HEK293 (cell line): Measurements from ENCODE around the gene DCX.

Experiments used
- CTCF ChIA-PET: fragments of 350-600 bp; formaldehyde crosslinking; extraction: SDS; loops from one replicate; lab custom pipeline; 2021; ENCODE audit warnings: antibody characterized with exemption; lab: Yijun Ruan, JAX
- POLR2A ChIA-PET: fragments of 300-600 bp; formaldehyde crosslinking; extraction: SDS; loops from one replicate; lab custom pipeline; 2020; ENCODE audit warnings: antibody characterized with exemption, inconsistent platforms; lab: Yijun Ruan, JAX
- H3K27ac ChIP-seq: fragments of 200-500 bp; sonication (Bioruptor generic); 2 replicates; pipeline ENCODE4 v1.5.1; 2014; ENCODE audit warnings: low read depth, low read length, control low read depth, inconsistent platforms; ENCODE audit errors: extremely low read depth
- H3K36me3 ChIP-seq, 2 experiments: fragments of 200-500 bp in 1 of 2; sonication (Bioruptor generic) in 1 of 2; 1 replicate in 1 of 2; 2 replicates in 1 of 2; pipeline ENCODE4 v1.5.1; 2014 to 2017; ENCODE audit warnings: inconsistent platforms in 2 of 2, low read length in 2 of 2; ENCODE audit not compliant: control insufficient read depth in 2 of 2, insufficient read depth in 1 of 2
- H3K4me1 ChIP-seq: fragments of 200-500 bp; sonication (Bioruptor generic); 2 replicates; pipeline ENCODE4 v1.5.1; 2014; ENCODE audit warnings: mild to moderate bottlenecking, low read length, inconsistent platforms; ENCODE audit not compliant: control insufficient read depth, insufficient read depth
- H3K4me3 ChIP-seq: 2 replicates; pipeline ENCODE4 v1.5.1; 2011; ENCODE audit warnings: low read depth, mild to moderate bottlenecking, control low read depth, low read length, moderate library complexity
- H3K9me3 ChIP-seq: fragments of 200-500 bp; sonication (Bioruptor generic); 2 replicates; pipeline ENCODE4 v1.5.1; 2014; ENCODE audit warnings: low read depth, low read length, inconsistent platforms; ENCODE audit not compliant: control insufficient read depth, insufficient read depth
- ATF2 ChIP-seq: fragments of 450-650 bp; formaldehyde crosslinking; IDR thresholded peaks from 2 replicates; pipeline ENCODE4 v1.5.1; 2016; ENCODE audit warnings: missing biosample characterization, missing genetic modification characterization, low read depth
- BCL11A ChIP-seq: fragments of 450-650 bp; formaldehyde crosslinking; IDR thresholded peaks from 2 replicates; pipeline ENCODE4 v1.5.1; 2016; ENCODE audit warnings: low read depth, missing biosample characterization, missing genetic modification characterization
- BCL11B ChIP-seq: fragments of 450-650 bp; formaldehyde crosslinking; IDR thresholded peaks from 2 replicates; pipeline ENCODE4 v1.5.1; 2016; ENCODE audit warnings: low read depth, missing biosample characterization, missing genetic modification characterization
- IKZF3 ChIP-seq: fragments of 450-650 bp; IDR thresholded peaks from 2 replicates; pipeline ENCODE4 v1.5.0; 2018; ENCODE audit warnings: missing biosample characterization, mild to moderate bottlenecking, missing genetic modification characterization, moderate library complexity
- KLF1 ChIP-seq: fragments of 450-650 bp; formaldehyde crosslinking; IDR thresholded peaks from 2 replicates; pipeline ENCODE4 v1.5.1; 2016; ENCODE audit warnings: missing biosample characterization, missing genetic modification characterization
- KLF9 ChIP-seq: fragments of 450-650 bp; formaldehyde crosslinking; IDR thresholded peaks from 2 replicates; pipeline ENCODE4 v1.5.1; 2016; ENCODE audit warnings: missing biosample characterization, missing genetic modification characterization, low read depth
- SETDB1 ChIP-seq: IDR thresholded peaks from one replicate; pipeline ENCODE4 v1.6.1; 2017; ENCODE audit warnings: mild to moderate bottlenecking, low read length, moderate library complexity, mixed read lengths; ENCODE audit not compliant: insufficient read length
- ZBTB20 ChIP-seq: fragments of 450-650 bp; formaldehyde crosslinking; IDR thresholded peaks from 2 replicates; pipeline ENCODE4 v1.5.1; 2016; ENCODE audit warnings: missing biosample characterization, missing genetic modification characterization
- ZBTB8A ChIP-seq: fragments of 450-650 bp; formaldehyde crosslinking; IDR thresholded peaks from 2 replicates; pipeline ENCODE4 v1.5.1; 2016; ENCODE audit warnings: missing biosample characterization, missing genetic modification characterization
- ZFP41 ChIP-seq: fragments of 450-650 bp; formaldehyde crosslinking; IDR thresholded peaks from 2 replicates; pipeline ENCODE4 v1.5.1; 2016; ENCODE audit warnings: missing biosample characterization, missing genetic modification characterization, borderline replicate concordance
- ZNF19 ChIP-seq: fragments of 450-650 bp; formaldehyde crosslinking; IDR thresholded peaks from 2 replicates; pipeline ENCODE4; 2016; ENCODE audit warnings: missing biosample characterization, missing genetic modification characterization, low read depth
- ZNF23 ChIP-seq: fragments of 450-650 bp; formaldehyde crosslinking; IDR thresholded peaks from 2 replicates; pipeline ENCODE4 v1.5.1; 2016; ENCODE audit warnings: missing biosample characterization, missing genetic modification characterization, borderline replicate concordance
- ZNF488 ChIP-seq: fragments of 450-650 bp; formaldehyde crosslinking; IDR thresholded peaks from 2 replicates; pipeline ENCODE4 v1.5.1; 2016; ENCODE audit warnings: missing biosample characterization, missing genetic modification characterization
- ZNF639 ChIP-seq: fragments of 450-650 bp; formaldehyde crosslinking; IDR thresholded peaks from 2 replicates; pipeline ENCODE4 v1.5.1; 2016; ENCODE audit warnings: missing biosample characterization, missing genetic modification characterization
- ZNF664 ChIP-seq: fragments of 450-650 bp; formaldehyde crosslinking; IDR thresholded peaks from 2 replicates; pipeline ENCODE4 v1.5.1; 2016; ENCODE audit warnings: missing biosample characterization, missing genetic modification characterization
- ZSCAN4 ChIP-seq: fragments of 450-650 bp; formaldehyde crosslinking; IDR thresholded peaks from 2 replicates; pipeline ENCODE4 v1.5.1; 2017; ENCODE audit warnings: missing biosample characterization, missing genetic modification characterization
- TF ChIP-seq, protein P1 (sequence below): fragments of 450-650 bp; formaldehyde crosslinking; IDR thresholded peaks from 2 replicates; pipeline ENCODE4 v1.5.1; 2016; ENCODE audit warnings: missing biosample characterization, missing genetic modification characterization, borderline replicate concordance
- TF ChIP-seq, protein P2 (sequence below): sonication (generic); formaldehyde crosslinking; IDR thresholded peaks from 2 replicates; pipeline ENCODE4 v1.8.1; 2022; ENCODE audit warnings: mild to moderate bottlenecking, moderate library complexity, missing genetic modification reagents

DCX gene

GRCh38 chrX:111352424-111352823, 59.6 kb downstream of the DCX start:
- no peak overlapping the region for H3K4me3 ChIP-seq
- no peak for TF ChIP-seq ATF2
- TF ChIP-seq, protein P1, sequence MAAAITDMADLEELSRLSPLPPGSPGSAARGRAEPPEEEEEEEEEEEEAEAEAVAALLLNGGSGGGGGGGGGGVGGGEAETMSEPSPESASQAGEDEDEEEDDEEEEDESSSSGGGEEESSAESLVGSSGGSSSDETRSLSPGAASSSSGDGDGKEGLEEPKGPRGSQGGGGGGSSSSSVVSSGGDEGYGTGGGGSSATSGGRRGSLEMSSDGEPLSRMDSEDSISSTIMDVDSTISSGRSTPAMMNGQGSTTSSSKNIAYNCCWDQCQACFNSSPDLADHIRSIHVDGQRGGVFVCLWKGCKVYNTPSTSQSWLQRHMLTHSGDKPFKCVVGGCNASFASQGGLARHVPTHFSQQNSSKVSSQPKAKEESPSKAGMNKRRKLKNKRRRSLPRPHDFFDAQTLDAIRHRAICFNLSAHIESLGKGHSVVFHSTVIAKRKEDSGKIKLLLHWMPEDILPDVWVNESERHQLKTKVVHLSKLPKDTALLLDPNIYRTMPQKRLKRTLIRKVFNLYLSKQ (tag by site-specific recombination): no peak
- no peak for TF ChIP-seq BCL11A
- ChIA-PET POLR2A (no interaction called here), CTCF (no interaction called here)
- no peaks in the 10 kb centered on the region for H3K4me1 ChIP-seq
- no peak overlapping the region for H3K27ac ChIP-seq
- H3K9me3 ChIP-seq: no peaks in the 10 kb centered on the region
- H3K36me3 ChIP-seq: no peaks in the 10 kb centered on the region

- no peak overlapping the region for H3K4me3 ChIP-seq
- POLR2A ChIA-PET: no interaction called here
- no peaks in the 10 kb centered on the region for H3K4me1 ChIP-seq
- CTCF ChIA-PET: interaction anchor here (0.5 kb wide), 1 partner anchor 95 kb away, joined by 3 read pairs; no protein-coding TSS in a partner anchor
- TF ChIP-seq ZNF639 (tag by site-specific recombination) (no peak), KLF9 (tag by site-specific recombination) (no peak), BCL11B (tag by site-specific recombination) (no peak), KLF1 (tag by site-specific recombination) (no peak), SETDB1 (no peak), ZNF664 (no peak)
- no peak overlapping the region for H3K27ac ChIP-seq
- no peaks in the 10 kb centered on the region for H3K36me3 ChIP-seq
- H3K9me3 ChIP-seq: no peaks in the 10 kb centered on the region; the same call in 1 of the 2 replicates
Measured at GRCh38 chrX:111349934-111350333, 62.1 kb downstream of the DCX start.

- TF ChIP-seq ZNF23 (no peak), ZSCAN4 (tag by site-specific recombination) (no peak), ZNF19 (tag by site-specific recombination) (no peak), ZBTB8A (no peak), ZBTB20 (tag by site-specific recombination) (no peak), ZFP41 (tag by site-specific recombination) (no peak), ZNF488 (tag by site-specific recombination) (no peak), IKZF3 (tag by site-specific recombination) (no peak)
- TF ChIP-seq, protein P2, sequence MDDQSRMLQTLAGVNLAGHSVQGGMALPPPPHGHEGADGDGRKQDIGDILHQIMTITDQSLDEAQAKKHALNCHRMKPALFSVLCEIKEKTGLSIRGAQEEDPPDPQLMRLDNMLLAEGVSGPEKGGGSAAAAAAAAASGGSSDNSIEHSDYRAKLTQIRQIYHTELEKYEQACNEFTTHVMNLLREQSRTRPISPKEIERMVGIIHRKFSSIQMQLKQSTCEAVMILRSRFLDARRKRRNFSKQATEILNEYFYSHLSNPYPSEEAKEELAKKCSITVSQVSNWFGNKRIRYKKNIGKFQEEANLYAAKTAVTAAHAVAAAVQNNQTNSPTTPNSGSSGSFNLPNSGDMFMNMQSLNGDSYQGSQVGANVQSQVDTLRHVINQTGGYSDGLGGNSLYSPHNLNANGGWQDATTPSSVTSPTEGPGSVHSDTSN (CRISPR knock-in tag): no peak
- ChIA-PET POLR2A (no interaction called here), CTCF (no interaction called here)
- Histone ChIP-seq H3K4me1 (no peaks in the 10 kb centered on the region), H3K4me3 (no peak overlapping the region), H3K27ac (no peak overlapping the region), H3K36me3 (no peaks in the 10 kb centered on the region), H3K9me3 (no peaks in the 10 kb centered on the region; the same call in 1 of the 2 replicates)
Measured at GRCh38 chrX:111349101-111349500, 62.9 kb downstream of the DCX start.
